Ascending aorta (tissue), 2 donors: ENCODE measurements around the gene MSANTD2. TPM values are rescaled to one million over a fixed set of nuclear protein-coding genes. Genes with fewer than 3 reads are reported as not detected.

Experiments
- DNase-seq, 2 donors: peaks; one replicate each; pipeline ENCODE4 v3.0.0-alpha.2; 2019; ENCODE audit warnings: low spot score in 2 of 2
- H3K27ac ChIP-seq, 2 donors: fragments of 200-600 bp; sonication (generic); one replicate each; pipeline ENCODE4 v1.5.1; 2016 to 2017; ENCODE audit warnings: mild to moderate bottlenecking in 1 of 2
- H3K27me3 ChIP-seq: fragments of 200-600 bp; sonication (generic); one replicate; pipeline ENCODE4 v1.5.1; 2017
- H3K36me3 ChIP-seq, 2 donors: fragments of 200-600 bp; sonication (generic); one replicate each; pipeline ENCODE4 v1.5.1; 2016
- H3K4me1 ChIP-seq, 2 donors: fragments of 200-600 bp; sonication (generic); one replicate each; pipeline ENCODE4 v1.5.1; 2016 to 2017; ENCODE audit warnings: mild to moderate bottlenecking in 1 of 2
- H3K4me3 ChIP-seq, 2 donors: fragments of 200-600 bp; sonication (generic); one replicate each; pipeline ENCODE4 v1.5.1; 2016 to 2017; ENCODE audit warnings: mild to moderate bottlenecking in 1 of 2
- H3K9me3 ChIP-seq, 2 donors: fragments of 200-600 bp; sonication (generic); one replicate each; pipeline ENCODE4 v1.5.1; 2016
- CTCF ChIP-seq, 3 experiments: fragments of 200-600 bp in 2 of 3; fragments of 450-650 bp in 1 of 3; sonication (generic) in 2 of 3; IDR thresholded peaks; one replicate each; pipeline ENCODE4 v1.5.1; 2016 to 2019; ENCODE audit warnings: antibody characterized with exemption in 3 of 3, mild to moderate bottlenecking in 1 of 3, moderate library complexity in 1 of 3
- intact Hi-C: fragments of 100-400 bp; cut with DNase I; formaldehyde crosslinking; loops from one replicate; pipeline ENCODE4 v1.15.1; 2023
- total RNA-seq: library from RNA; depleted of rRNA; stranded (reverse); fragments of >200 nt; gene quantifications from one replicate; pipeline ENCODE4 v1.1.0, GENCODE V29; 2016

Gene MSANTD2
- total RNA-seq, 1 donor from 2014 or later: 21.4 TPM

- no peaks in the 10 kb centered on the region for H3K9me3 ChIP-seq
- peaks cover 33% of the 10 kb centered on the region for H3K27me3 ChIP-seq
- no peaks in the 10 kb centered on the region for H3K36me3 ChIP-seq
- H3K27ac ChIP-seq: no peak overlapping the region
- TF ChIP-seq CTCF (IDR thresholded peaks at IDR 0.05): no peak
- H3K4me1 ChIP-seq: peaks cover 11 to 16% of the 10 kb centered on the region in 2 donors
- intact Hi-C loops: no loop called here
- no peak for DNase-seq
- H3K4me3 ChIP-seq: no peak overlapping the region
These were observed 41.6 kb upstream of the MSANTD2 start for GRCh38 chr11:124841840-124842239.

DNA sequence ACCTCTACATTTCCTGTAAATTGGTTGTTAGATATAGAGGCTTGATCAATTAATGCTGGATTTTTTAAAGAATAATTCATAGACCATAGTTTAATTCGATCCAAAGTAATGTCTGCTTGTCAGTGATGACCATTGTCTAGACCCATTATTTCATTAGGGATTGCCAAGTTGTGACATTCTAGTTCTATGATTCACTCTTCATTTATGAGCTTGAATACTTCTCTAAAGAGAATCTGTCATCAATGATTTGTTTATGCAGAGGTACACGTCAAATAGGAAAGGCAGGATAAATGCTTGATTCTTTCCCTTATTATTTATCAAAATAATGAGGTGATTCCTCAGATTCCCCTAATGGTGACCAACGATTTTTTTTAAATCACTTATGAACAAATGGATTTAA, 41.0 kb upstream of the MSANTD2 start:
- peaks cover 11 to 18% of the 10 kb centered on the region in 2 donors for H3K4me1 ChIP-seq
- no peak for DNase-seq
- TF ChIP-seq CTCF (IDR thresholded peaks at IDR 0.05): no peak
- no peak overlapping the region for H3K4me3 ChIP-seq
- no peaks in the 10 kb centered on the region for H3K9me3 ChIP-seq
- intact Hi-C loops: no loop called here
- H3K27me3 ChIP-seq: peaks cover 33% of the 10 kb centered on the region
- no peaks in the 10 kb centered on the region for H3K36me3 ChIP-seq
- no peak overlapping the region for H3K27ac ChIP-seq

DNA sequence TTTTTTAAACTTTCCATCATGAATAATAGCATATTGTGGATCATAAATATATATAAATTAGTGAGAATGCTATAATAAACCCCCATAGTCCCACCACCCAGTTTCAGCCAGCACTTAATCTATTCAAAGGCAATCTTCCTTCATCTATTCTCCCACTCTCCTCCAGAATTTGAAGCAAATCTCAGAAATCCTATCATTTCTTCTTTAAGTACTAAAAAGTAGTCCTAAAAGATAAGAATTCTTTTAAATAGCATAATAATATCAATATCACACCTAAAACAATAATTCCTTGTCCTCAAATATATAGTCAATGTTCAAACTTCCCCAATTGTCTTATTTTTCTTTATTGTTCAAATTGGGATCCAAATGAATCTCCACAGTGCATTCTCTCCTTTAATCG, 40.5 kb upstream of the MSANTD2 start:
- TF ChIP-seq CTCF (IDR thresholded peaks at IDR 0.05): no peak
- Histone ChIP-seq H3K36me3 (no peaks in the 10 kb centered on the region), H3K27me3 (peaks cover 33% of the 10 kb centered on the region), H3K4me3 (no peak overlapping the region), H3K27ac (no peak overlapping the region), H3K4me1 (peaks cover 11 to 19% of the 10 kb centered on the region in 2 donors), H3K9me3 (no peaks in the 10 kb centered on the region)
- DNase-seq: no peak
- intact Hi-C loops: no loop called here

GRCh38 chr11:124839972-124840621, 39.9 kb upstream of the MSANTD2 start:
- Histone ChIP-seq H3K4me1 (peaks cover 11 to 19% of the 10 kb centered on the region in 2 donors), H3K9me3 (no peaks in the 10 kb centered on the region), H3K36me3 (no peaks in the 10 kb centered on the region), H3K4me3 (peak overlapping the region; percentile 53 to 59), H3K27me3 (peaks cover 33% of the 10 kb centered on the region), H3K27ac (no peak overlapping the region)
- DNase-seq: no peak
- intact Hi-C loops: loop anchor here (5.0 kb wide), 1 partner anchor 98 kb away; no protein-coding TSS in a partner anchor
- TF ChIP-seq CTCF (IDR thresholded peaks at IDR 0.05): no peak

- Histone ChIP-seq H3K4me1 (peaks cover 11 to 19% of the 10 kb centered on the region in 2 donors), H3K4me3 (peak overlapping the region; percentile 53 to 59), H3K27ac (no peak overlapping the region), H3K36me3 (no peaks in the 10 kb centered on the region), H3K27me3 (peaks cover 33% of the 10 kb centered on the region), H3K9me3 (no peaks in the 10 kb centered on the region)
- DNase-seq: no peak
- no peak for TF ChIP-seq CTCF (IDR thresholded peaks at IDR 0.05)
- intact Hi-C loops: loop anchor here (5.0 kb wide), 1 partner anchor 97 kb away; no protein-coding TSS in a partner anchor
These were observed 39.1 kb upstream of the MSANTD2 start for GRCh38 chr11:124839128-124839971.
